ENCODE data around the gene FAM210A. TPM values are rescaled to one million over a fixed set of nuclear protein-coding genes. Genes with fewer than 3 reads are reported as not detected.
"Not testable (repeated sequence)": the region's sequence is repeated elsewhere in the genome, so short reads cannot be mapped to it uniquely, and the experiment has no call there.

FAM210A gene
- 1 to 10 TPM; 4.9 to 9.7 TPM for polyA plus RNA-seq

GRCh38 chr18:13726232-13726971 is at the start of gene FAM210A, which contains the start of gene RNMT:
TSS of gene FAM210A (minus strand) at chr18:13726558. CDS start at chr18:13682077, 44,481 bp downstream.
TSS of gene RNMT (plus strand) at chr18:13726673. CDS start at chr18:13731518, 4,845 bp downstream.
- peaks cover 0 to 2% of the 10 kb centered on the region in 2 donors for H3K4me1 ChIP-seq (ENCODE audit: control insufficient read depth in 2 of 2, insufficient read depth in 2 of 2, low read length in 1 of 2)
- WGBS, 2 donors: 0 to 1% methylated on average over 66 to 76 of the region's 76 CpGs
- H3K27me3 ChIP-seq (ENCODE audit: control insufficient read depth in 1 of 2, insufficient read depth in 2 of 2, low read length in 2 of 2): no peaks in the 10 kb centered on the region

GRCh38 chr18:13775058-13775457 is 48.7 kb upstream of the FAM210A start:
- WGBS, 2 donors: 59 to 65% methylated on average over 3 of the region's 3 CpGs
- no peak overlapping the region for H3K4me3 ChIP-seq (ENCODE audit: low read depth in 1 of 2, low read length in 2 of 2)
- H3K4me1 ChIP-seq (ENCODE audit: control insufficient read depth in 2 of 2, insufficient read depth in 2 of 2, low read length in 1 of 2): no peaks in the 10 kb centered on the region
- no peaks in the 10 kb centered on the region for H3K27me3 ChIP-seq (ENCODE audit: control insufficient read depth in 1 of 2, insufficient read depth in 2 of 2, low read length in 2 of 2)
- H3K27ac ChIP-seq (ENCODE audit: low read depth in 2 of 2, low read length in 1 of 2): no peak overlapping the region
- H3K9me3 ChIP-seq (ENCODE audit: control insufficient read depth in 2 of 2, insufficient read depth in 1 of 2, low read depth in 1 of 2, low read length in 1 of 2): no peaks in the 10 kb centered on the region
- H3K36me3 ChIP-seq (ENCODE audit: control insufficient read depth in 2 of 2, insufficient read depth in 2 of 2, low read length in 1 of 2): no peaks in the 10 kb centered on the region

More at GRCh38 chr18:13726232-13726971, at the start of gene FAM210A, which contains the start of gene RNMT:
- peak within 1 kb of the TSS; percentile 82 to 94 for H3K4me3 ChIP-seq (ENCODE audit: low read depth in 1 of 2, low read length in 2 of 2)
- no peaks in the 10 kb centered on the region for H3K36me3 ChIP-seq (ENCODE audit: control insufficient read depth in 2 of 2, insufficient read depth in 2 of 2, low read length in 1 of 2)
- H3K27ac ChIP-seq (ENCODE audit: low read depth in 2 of 2, low read length in 1 of 2): peak within 1 kb of the TSS; percentile 88 to 98
- no peaks in the 10 kb centered on the region for H3K9me3 ChIP-seq (ENCODE audit: control insufficient read depth in 2 of 2, insufficient read depth in 1 of 2, low read depth in 1 of 2, low read length in 1 of 2)

- Histone ChIP-seq H3K27ac (ENCODE audit: low read depth in 2 of 2, low read length in 1 of 2) (no peak overlapping the region), H3K4me1 (ENCODE audit: control insufficient read depth in 2 of 2, insufficient read depth in 2 of 2, low read length in 1 of 2) (no peaks in the 10 kb centered on the region), H3K9me3 (ENCODE audit: control insufficient read depth in 2 of 2, insufficient read depth in 1 of 2, low read depth in 1 of 2, low read length in 1 of 2) (peaks cover 6% of the 10 kb centered on the region in 2 donors), H3K4me3 (ENCODE audit: low read depth in 1 of 2, low read length in 2 of 2) (no peak overlapping the region), H3K36me3 (ENCODE audit: control insufficient read depth in 2 of 2, insufficient read depth in 2 of 2, low read length in 1 of 2) (peaks cover 3 to 5% of the 10 kb centered on the region in 2 donors), H3K27me3 (ENCODE audit: control insufficient read depth in 1 of 2, insufficient read depth in 2 of 2, low read length in 2 of 2) (no peaks in the 10 kb centered on the region)
- 96 to 98% methylated on average over 3 of the region's 3 CpGs for WGBS, 2 donors
These were observed 36.5 kb upstream of the FAM210A start for GRCh38 chr18:13762690-13763439.

GRCh38 chr18:13760047-13760446 is 33.7 kb upstream of the FAM210A start:
- peaks cover 6 to 14% of the 10 kb centered on the region in 2 donors for H3K36me3 ChIP-seq (ENCODE audit: control insufficient read depth in 2 of 2, insufficient read depth in 2 of 2, low read length in 1 of 2)
- peaks cover 0 to under 1% of the 10 kb centered on the region in 2 donors for H3K9me3 ChIP-seq (ENCODE audit: control insufficient read depth in 2 of 2, insufficient read depth in 1 of 2, low read depth in 1 of 2, low read length in 1 of 2)
- H3K4me3 ChIP-seq (ENCODE audit: low read depth in 1 of 2, low read length in 2 of 2): no peak overlapping the region
- H3K27ac ChIP-seq (ENCODE audit: low read depth in 2 of 2, low read length in 1 of 2): no peak overlapping the region
- no peaks in the 10 kb centered on the region for H3K4me1 ChIP-seq (ENCODE audit: control insufficient read depth in 2 of 2, insufficient read depth in 2 of 2, low read length in 1 of 2)
- no peaks in the 10 kb centered on the region for H3K27me3 ChIP-seq (ENCODE audit: control insufficient read depth in 1 of 2, insufficient read depth in 2 of 2, low read length in 2 of 2)

GRCh38 chr18:13758622-13759021 is 32.3 kb upstream of the FAM210A start:
- H3K4me1 ChIP-seq (ENCODE audit: control insufficient read depth in 2 of 2, insufficient read depth in 2 of 2, low read length in 1 of 2): no peaks in the 10 kb centered on the region

GRCh38 chr18:13756671-13757070 is 30.3 kb upstream of the FAM210A start:
- H3K4me1 ChIP-seq (ENCODE audit: control insufficient read depth in 2 of 2, insufficient read depth in 2 of 2, low read length in 1 of 2): no peaks in the 10 kb centered on the region
- H3K9me3 ChIP-seq (ENCODE audit: control insufficient read depth in 2 of 2, insufficient read depth in 1 of 2, low read depth in 1 of 2, low read length in 1 of 2): no peaks in the 10 kb centered on the region
- peaks cover 6 to 13% of the 10 kb centered on the region in 2 donors for H3K36me3 ChIP-seq (ENCODE audit: control insufficient read depth in 2 of 2, insufficient read depth in 2 of 2, low read length in 1 of 2)
- no peaks in the 10 kb centered on the region for H3K27me3 ChIP-seq (ENCODE audit: control insufficient read depth in 1 of 2, insufficient read depth in 2 of 2, low read length in 2 of 2)
- no peak overlapping the region for H3K27ac ChIP-seq (ENCODE audit: low read depth in 2 of 2, low read length in 1 of 2)
- H3K4me3 ChIP-seq (ENCODE audit: low read depth in 1 of 2, low read length in 2 of 2): no peak overlapping the region

More at GRCh38 chr18:13758622-13759021, 32.3 kb upstream of the FAM210A start:
- 81 to 95% methylated on average over 1 of the region's 1 CpG for WGBS, 2 donors
- Histone ChIP-seq H3K27me3 (ENCODE audit: control insufficient read depth in 1 of 2, insufficient read depth in 2 of 2, low read length in 2 of 2) (no peaks in the 10 kb centered on the region), H3K27ac (ENCODE audit: low read depth in 2 of 2, low read length in 1 of 2) (no peak overlapping the region), H3K36me3 (ENCODE audit: control insufficient read depth in 2 of 2, insufficient read depth in 2 of 2, low read length in 1 of 2) (peaks cover 8 to 14% of the 10 kb centered on the region in 2 donors), H3K4me3 (ENCODE audit: low read depth in 1 of 2, low read length in 2 of 2) (no peak overlapping the region), H3K9me3 (ENCODE audit: control insufficient read depth in 2 of 2, insufficient read depth in 1 of 2, low read depth in 1 of 2, low read length in 1 of 2) (no peaks in the 10 kb centered on the region)

- Histone ChIP-seq H3K27ac (ENCODE audit: low read depth in 2 of 2, low read length in 1 of 2) (no peak overlapping the region), H3K27me3 (ENCODE audit: control insufficient read depth in 1 of 2, insufficient read depth in 2 of 2, low read length in 2 of 2) (no peaks in the 10 kb centered on the region), H3K36me3 (ENCODE audit: control insufficient read depth in 2 of 2, insufficient read depth in 2 of 2, low read length in 1 of 2) (peaks cover 6 to 9% of the 10 kb centered on the region in 2 donors), H3K4me1 (ENCODE audit: control insufficient read depth in 2 of 2, insufficient read depth in 2 of 2, low read length in 1 of 2) (no peaks in the 10 kb centered on the region), H3K9me3 (ENCODE audit: control insufficient read depth in 2 of 2, insufficient read depth in 1 of 2, low read depth in 1 of 2, low read length in 1 of 2) (no peaks in the 10 kb centered on the region), H3K4me3 (ENCODE audit: low read depth in 1 of 2, low read length in 2 of 2) (no peak overlapping the region)
- WGBS, 2 donors: 93 to 99% methylated on average over 2 of the region's 2 CpGs
These were observed 29.9 kb upstream of the FAM210A start for GRCh38 chr18:13756261-13756660.

- H3K27ac ChIP-seq (ENCODE audit: low read depth in 2 of 2, low read length in 1 of 2); H3K9me3 ChIP-seq (ENCODE audit: control insufficient read depth in 2 of 2, insufficient read depth in 1 of 2, low read depth in 1 of 2, low read length in 1 of 2); H3K4me1 ChIP-seq (ENCODE audit: control insufficient read depth in 2 of 2, insufficient read depth in 2 of 2, low read length in 1 of 2); H3K27me3 ChIP-seq (ENCODE audit: control insufficient read depth in 1 of 2, insufficient read depth in 2 of 2, low read length in 2 of 2); H3K4me3 ChIP-seq (ENCODE audit: low read depth in 1 of 2, low read length in 2 of 2): not testable (repeated sequence)
- peaks cover 15% of the 10 kb centered on the region in 2 donors for H3K36me3 ChIP-seq (ENCODE audit: control insufficient read depth in 2 of 2, insufficient read depth in 2 of 2, low read length in 1 of 2)
- WGBS, 2 donors: 96% methylated on average over 3 of the region's 3 CpGs
These were observed 25.2 kb upstream of the FAM210A start for GRCh38 chr18:13751599-13751998.

GRCh38 chr18:13746633-13747032 is 20.3 kb upstream of the FAM210A start:
- no peaks in the 10 kb centered on the region for H3K27me3 ChIP-seq (ENCODE audit: control insufficient read depth in 1 of 2, insufficient read depth in 2 of 2, low read length in 2 of 2)
- no peak overlapping the region for H3K4me3 ChIP-seq (ENCODE audit: low read depth in 1 of 2, low read length in 2 of 2)
- peaks cover 7 to 15% of the 10 kb centered on the region in 2 donors for H3K36me3 ChIP-seq (ENCODE audit: control insufficient read depth in 2 of 2, insufficient read depth in 2 of 2, low read length in 1 of 2)
- no peaks in the 10 kb centered on the region for H3K9me3 ChIP-seq (ENCODE audit: control insufficient read depth in 2 of 2, insufficient read depth in 1 of 2, low read depth in 1 of 2, low read length in 1 of 2)
- 91 to 96% methylated on average over 3 of the region's 3 CpGs for WGBS, 2 donors
- no peak overlapping the region for H3K27ac ChIP-seq (ENCODE audit: low read depth in 2 of 2, low read length in 1 of 2)
- no peaks in the 10 kb centered on the region for H3K4me1 ChIP-seq (ENCODE audit: control insufficient read depth in 2 of 2, insufficient read depth in 2 of 2, low read length in 1 of 2)
